SKM-1 treated with dmso at 0.1 percent for 144 hours (cell line): ENCODE measurements around the gene SMIM5.
A peak's percentile ranks its signal among the peaks of the same experiment; 100 is the strongest.
"Not testable (repeated sequence)": the region's sequence is repeated elsewhere in the genome, so short reads cannot be mapped to it uniquely, and the experiment has no call there.

Experiments
- DNase-seq: peaks from one replicate; lab custom pipeline; 2025; ENCODE audit not compliant: unreplicated experiment; lab: John Stamatoyannopoulos, UW

SMIM5 gene

GRCh38 chr17:75632863-75633485 lies at the start of gene SMIM5:
Gene SMIM5, plus strand, starts transcription at chr17:75633434. Its CDS starts 6,768 bp downstream, at chr17:75640202.
- DNase-seq: peak; percentile 68

- no peak for DNase-seq
Observed at GRCh38 chr17:75584849-75585175, 48.4 kb upstream of the SMIM5 start.

GRCh38 chr17:75587675-75588595 lies 45.3 kb upstream of the SMIM5 start, which contains the start of gene MYO15B:
Gene MYO15B, plus strand, starts transcription at chr17:75587800. Its CDS starts 258 bp downstream, at chr17:75588058.
- DNase-seq: peak; percentile 50

- DNase-seq: no peak
Observed at GRCh38 chr17:75588596-75589011, 44.6 kb upstream of the SMIM5 start.

GRCh38 chr17:75589012-75589918 lies 44.0 kb upstream of the SMIM5 start:
- DNase-seq: peak; percentile 86

- no peak for DNase-seq
Observed at GRCh38 chr17:75589919-75590303, 43.3 kb upstream of the SMIM5 start.

GRCh38 chr17:75590314-75590761 lies 42.9 kb upstream of the SMIM5 start:
- DNase-seq: no peak

GRCh38 chr17:75590849-75591721 lies 42.1 kb upstream of the SMIM5 start:
- no peak for DNase-seq

- DNase-seq: no peak
Observed at GRCh38 chr17:75591722-75592302, 41.4 kb upstream of the SMIM5 start.

GRCh38 chr17:75592348-75593020 lies 40.8 kb upstream of the SMIM5 start:
- no peak for DNase-seq

GRCh38 chr17:75593430-75593829 lies 39.8 kb upstream of the SMIM5 start:
- not testable (repeated sequence) for DNase-seq

- no peak for DNase-seq
Observed at GRCh38 chr17:75594499-75595283, 38.5 kb upstream of the SMIM5 start.

- no peak for DNase-seq
Observed at GRCh38 chr17:75595284-75595919, 37.8 kb upstream of the SMIM5 start.

- no peak for DNase-seq
Observed at GRCh38 chr17:75595920-75596313, 37.3 kb upstream of the SMIM5 start.

- no peak for DNase-seq
Observed at GRCh38 chr17:75596320-75597087, 36.7 kb upstream of the SMIM5 start.

GRCh38 chr17:75601057-75601987 lies 31.9 kb upstream of the SMIM5 start:
- peak; percentile 59 for DNase-seq
